Measurements from ENCODE around the gene H6PD. TPM values are rescaled to one million over a fixed set of nuclear protein-coding genes. Genes with fewer than 3 reads are reported as not detected.

Gene H6PD
- total and polyA plus RNA-seq, 4 donors: 21.5 to 59.8 (median 32.9) TPM

DNA sequence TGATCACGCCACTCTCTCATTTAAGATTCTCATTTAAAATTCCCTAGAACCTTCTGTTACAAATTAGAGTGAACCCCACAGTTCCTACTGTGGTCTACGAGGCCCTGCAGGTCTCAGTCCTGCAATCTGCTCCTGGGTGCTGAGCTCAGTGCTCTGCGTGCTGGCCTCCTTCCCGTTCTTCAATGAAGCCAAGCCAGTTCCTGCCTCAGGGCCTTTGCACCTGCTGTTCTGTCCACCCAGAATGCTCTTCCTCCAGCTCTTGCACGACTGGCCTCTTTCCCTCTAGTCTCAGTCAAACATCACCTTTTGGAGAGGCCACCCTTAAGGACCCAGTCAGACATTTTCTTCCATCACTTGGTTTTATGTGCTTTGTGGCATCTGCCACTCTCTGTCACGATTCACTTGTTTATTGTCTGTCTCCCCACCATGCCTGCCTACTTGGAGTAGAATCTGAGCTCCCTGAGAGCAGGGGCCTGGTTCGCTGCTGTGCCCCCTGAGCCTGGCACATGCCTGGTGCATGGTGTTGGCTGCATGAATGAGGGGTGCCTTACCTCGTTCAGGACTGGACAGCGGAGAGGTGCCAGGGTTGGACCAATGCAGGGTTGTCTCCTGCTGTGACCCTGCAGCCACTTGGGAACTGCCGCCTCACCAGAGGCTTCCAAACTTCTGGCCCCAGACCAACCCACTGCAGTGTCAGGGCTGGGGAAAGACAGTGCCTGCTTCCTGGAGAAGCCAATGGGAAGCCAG lies 9.7 kb upstream of the H6PD start:
- Histone ChIP-seq H3K27ac (ENCODE audit: low read depth in 1 of 2, low read length in 1 of 2) (no peak overlapping the region), H3K27me3 (ENCODE audit: control insufficient read depth in 3 of 3, insufficient read depth in 3 of 3, low read length in 2 of 3) (no peaks in the 10 kb centered on the region), H3K4me1 (ENCODE audit: control insufficient read depth in 5 of 5, insufficient read depth in 5 of 5, low read length in 5 of 5) (no peaks in the 10 kb centered on the region), H3K9me3 (ENCODE audit: control insufficient read depth in 4 of 4, insufficient read depth in 3 of 4, low read length in 3 of 4) (no peaks in the 10 kb centered on the region), H3K36me3 (ENCODE audit: control insufficient read depth in 4 of 4, insufficient read depth in 4 of 4, low read length in 4 of 4) (no peaks in the 10 kb centered on the region), H3K4me3 (no peak overlapping the region), H3K9ac (ENCODE audit: insufficient read depth in 1 of 2, low read length in 2 of 2) (no peak overlapping the region)
- TF ChIP-seq, protein P1, sequence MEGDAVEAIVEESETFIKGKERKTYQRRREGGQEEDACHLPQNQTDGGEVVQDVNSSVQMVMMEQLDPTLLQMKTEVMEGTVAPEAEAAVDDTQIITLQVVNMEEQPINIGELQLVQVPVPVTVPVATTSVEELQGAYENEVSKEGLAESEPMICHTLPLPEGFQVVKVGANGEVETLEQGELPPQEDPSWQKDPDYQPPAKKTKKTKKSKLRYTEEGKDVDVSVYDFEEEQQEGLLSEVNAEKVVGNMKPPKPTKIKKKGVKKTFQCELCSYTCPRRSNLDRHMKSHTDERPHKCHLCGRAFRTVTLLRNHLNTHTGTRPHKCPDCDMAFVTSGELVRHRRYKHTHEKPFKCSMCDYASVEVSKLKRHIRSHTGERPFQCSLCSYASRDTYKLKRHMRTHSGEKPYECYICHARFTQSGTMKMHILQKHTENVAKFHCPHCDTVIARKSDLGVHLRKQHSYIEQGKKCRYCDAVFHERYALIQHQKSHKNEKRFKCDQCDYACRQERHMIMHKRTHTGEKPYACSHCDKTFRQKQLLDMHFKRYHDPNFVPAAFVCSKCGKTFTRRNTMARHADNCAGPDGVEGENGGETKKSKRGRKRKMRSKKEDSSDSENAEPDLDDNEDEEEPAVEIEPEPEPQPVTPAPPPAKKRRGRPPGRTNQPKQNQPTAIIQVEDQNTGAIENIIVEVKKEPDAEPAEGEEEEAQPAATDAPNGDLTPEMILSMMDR (IDR thresholded peaks at IDR 0.05; ENCODE audit: control extremely low read depth, extremely low read depth): no peak
- ATAC-seq (ENCODE audit: insufficient read depth, low FRiP score): no peak
- DNase-seq: no peak
- WGBS, 2 donors: 89 to 92% methylated on average over 10 of the region's 10 CpGs

DNA sequence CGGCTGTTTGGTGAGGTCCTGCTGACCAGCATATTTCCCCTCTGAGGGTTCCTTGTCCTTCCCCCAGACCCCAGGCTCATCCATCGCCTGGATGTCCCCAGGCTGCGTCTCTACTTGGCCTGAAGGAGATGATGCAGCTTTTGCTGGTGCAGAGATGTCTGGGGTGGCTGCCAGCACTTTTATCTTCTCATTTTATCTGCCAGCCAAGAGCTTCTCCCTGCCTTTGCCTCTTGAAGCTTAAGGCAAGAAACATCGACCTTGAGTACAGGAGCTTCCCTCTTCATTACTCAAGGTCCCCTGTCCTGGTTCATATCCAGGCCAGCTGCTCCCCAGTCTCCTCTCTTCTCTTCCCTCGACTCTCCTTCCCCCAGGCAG lies 9.2 kb upstream of the H6PD start:
- DNase-seq (no peak), ATAC-seq (ENCODE audit: insufficient read depth, low FRiP score) (no peak)
- H3K4me3 ChIP-seq: no peak overlapping the region
- H3K27ac ChIP-seq (ENCODE audit: low read depth in 1 of 2, low read length in 1 of 2): no peak overlapping the region
- H3K36me3 ChIP-seq (ENCODE audit: control insufficient read depth in 4 of 4, insufficient read depth in 4 of 4, low read length in 4 of 4): no peaks in the 10 kb centered on the region
- H3K4me1 ChIP-seq (ENCODE audit: control insufficient read depth in 5 of 5, insufficient read depth in 5 of 5, low read length in 5 of 5): no peaks in the 10 kb centered on the region
- 72 to 77% methylated on average over 5 of the region's 5 CpGs for WGBS, 2 donors
- no peaks in the 10 kb centered on the region for H3K27me3 ChIP-seq (ENCODE audit: control insufficient read depth in 3 of 3, insufficient read depth in 3 of 3, low read length in 2 of 3)
- TF ChIP-seq, protein P1 (IDR thresholded peaks at IDR 0.05; ENCODE audit: control extremely low read depth, extremely low read depth): no peak
- H3K9ac ChIP-seq (ENCODE audit: insufficient read depth in 1 of 2, low read length in 2 of 2): no peak overlapping the region
- H3K9me3 ChIP-seq (ENCODE audit: control insufficient read depth in 4 of 4, insufficient read depth in 3 of 4, low read length in 3 of 4): no peaks in the 10 kb centered on the region

DNA sequence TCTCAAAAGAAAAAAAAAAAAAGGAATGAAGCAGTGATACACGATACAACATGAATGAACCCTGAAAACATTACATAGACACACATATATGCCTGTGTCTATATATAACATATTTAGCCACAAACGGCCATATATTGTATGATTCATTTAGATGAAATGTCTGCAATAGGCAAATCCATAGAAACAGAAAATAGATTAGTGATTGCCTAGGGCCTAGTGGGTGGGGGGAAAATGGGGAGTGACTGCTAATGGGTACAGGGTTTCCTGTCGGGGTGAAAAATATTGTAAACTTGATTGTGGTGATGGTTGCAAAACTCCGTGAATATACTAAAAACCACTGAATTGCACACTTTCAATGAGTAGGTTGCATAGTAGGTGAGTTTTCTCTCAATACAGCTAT lies 6.0 kb upstream of the H6PD start:
- H3K9me3 ChIP-seq (ENCODE audit: control insufficient read depth in 4 of 4, insufficient read depth in 3 of 4, low read length in 3 of 4): peaks cover 0 to 1% (median 0%) of the 10 kb centered on the region in 4 donors
- ATAC-seq (ENCODE audit: insufficient read depth, low FRiP score): no peak
- WGBS, 2 donors: 44 to 64% methylated on average over 4 of the region's 4 CpGs
- no peaks in the 10 kb centered on the region for H3K36me3 ChIP-seq (ENCODE audit: control insufficient read depth in 4 of 4, insufficient read depth in 4 of 4, low read length in 4 of 4)
- H3K9ac ChIP-seq (ENCODE audit: insufficient read depth in 1 of 2, low read length in 2 of 2): no peak overlapping the region
- no peak for DNase-seq
- H3K4me1 ChIP-seq (ENCODE audit: control insufficient read depth in 5 of 5, insufficient read depth in 5 of 5, low read length in 5 of 5): peaks cover 0 to 6% (median 0%) of the 10 kb centered on the region in 5 donors
- no peaks in the 10 kb centered on the region for H3K27me3 ChIP-seq (ENCODE audit: control insufficient read depth in 3 of 3, insufficient read depth in 3 of 3, low read length in 2 of 3)
- TF ChIP-seq, protein P1 (IDR thresholded peaks at IDR 0.05; ENCODE audit: control extremely low read depth, extremely low read depth): no peak
- no peak overlapping the region for H3K4me3 ChIP-seq
- no peak overlapping the region for H3K27ac ChIP-seq (ENCODE audit: low read depth in 1 of 2, low read length in 1 of 2)

Data from lung (tissue), 12 donors.